GM19328 (cell line): ENCODE data around the gene LAMP2.

Experiments
- ATAC-seq: cut with Tn5 transposase; IDR thresholded peaks from one replicate; pipeline ENCODE4 v1.9.1; 2021; ENCODE audit warnings: mild to moderate bottlenecking, moderate library complexity; ENCODE audit not compliant: unreplicated experiment

Gene LAMP2

DNA sequence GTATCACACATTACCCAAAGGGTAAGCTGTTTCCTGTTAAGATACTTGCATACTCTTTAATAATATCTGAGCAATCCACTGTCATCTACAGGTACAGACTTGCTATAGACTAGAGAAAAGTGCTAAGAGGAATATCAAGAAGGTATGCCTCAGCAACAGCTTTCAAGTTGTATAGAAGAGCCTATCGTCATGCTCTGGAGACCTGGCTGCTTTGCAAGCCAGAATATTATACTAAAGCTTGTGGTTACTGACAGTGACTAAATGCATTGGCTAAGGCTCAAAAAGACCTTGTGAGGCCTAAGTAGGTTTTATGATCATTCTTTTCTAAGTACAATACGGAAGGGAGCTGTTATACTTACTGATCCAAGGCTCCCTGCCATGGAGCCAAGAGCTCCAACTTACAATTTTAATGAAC is 11.3 kb downstream of the LAMP2 start:
- ATAC-seq = peak; percentile 79

DNA sequence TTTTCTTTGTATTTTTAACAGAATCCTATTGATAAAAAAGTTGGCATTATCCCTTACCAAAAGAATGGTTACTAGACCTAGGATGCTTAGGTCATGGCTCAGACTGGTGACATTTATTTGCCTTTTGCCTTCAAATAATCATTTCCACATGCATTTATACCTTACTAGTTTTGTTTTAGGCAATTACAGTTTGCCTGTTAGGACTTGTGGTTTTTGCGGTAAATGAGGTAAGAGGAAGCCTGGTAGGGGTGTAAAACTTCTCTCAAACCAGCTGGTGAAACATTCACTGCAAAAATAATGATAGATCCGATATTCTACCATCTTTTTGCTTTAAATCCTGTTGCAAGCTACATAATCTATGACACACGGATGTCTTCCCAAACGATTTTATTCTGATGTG is 12.1 kb downstream of the LAMP2 start:
- ATAC-seq = no peak

DNA sequence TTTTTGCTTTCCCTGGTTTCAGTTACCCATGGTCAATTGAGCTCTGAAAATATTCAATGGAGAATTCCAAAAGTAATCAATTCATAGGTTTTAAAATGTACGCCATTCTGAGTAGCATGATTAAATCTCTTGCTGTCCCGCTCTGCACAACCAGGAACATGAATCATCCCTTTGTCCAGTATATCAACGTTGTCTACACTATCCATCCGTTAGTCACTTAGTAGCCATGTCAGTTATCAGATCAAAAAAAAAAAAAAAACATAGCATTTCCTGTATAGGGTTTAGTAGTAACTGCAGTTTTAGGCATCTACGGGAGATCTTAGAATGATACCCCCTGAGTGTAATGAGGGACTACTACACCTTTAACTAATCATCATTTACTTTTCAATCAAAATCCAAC is 15.1 kb downstream of the LAMP2 start:
- no peak for ATAC-seq

DNA sequence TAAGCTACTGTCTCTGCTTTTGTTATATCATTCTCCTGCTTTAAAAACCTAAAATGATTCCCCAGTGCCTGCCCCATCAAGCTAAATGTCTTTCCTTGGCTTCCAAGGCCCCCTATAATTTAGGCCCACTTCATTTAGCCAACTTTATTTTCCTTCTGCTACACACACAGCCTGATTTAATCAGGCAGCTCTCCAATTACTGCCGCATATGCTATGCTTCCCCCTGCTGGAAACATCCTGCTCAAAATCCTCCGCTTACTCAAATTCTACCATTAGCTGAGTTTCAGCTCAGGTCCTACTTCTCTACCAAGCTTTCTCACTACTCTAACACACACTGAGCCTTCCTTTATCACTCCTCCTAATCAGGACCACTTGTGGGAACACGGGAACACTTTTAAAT is 17.0 kb downstream of the LAMP2 start:
- ATAC-seq = no peak

DNA sequence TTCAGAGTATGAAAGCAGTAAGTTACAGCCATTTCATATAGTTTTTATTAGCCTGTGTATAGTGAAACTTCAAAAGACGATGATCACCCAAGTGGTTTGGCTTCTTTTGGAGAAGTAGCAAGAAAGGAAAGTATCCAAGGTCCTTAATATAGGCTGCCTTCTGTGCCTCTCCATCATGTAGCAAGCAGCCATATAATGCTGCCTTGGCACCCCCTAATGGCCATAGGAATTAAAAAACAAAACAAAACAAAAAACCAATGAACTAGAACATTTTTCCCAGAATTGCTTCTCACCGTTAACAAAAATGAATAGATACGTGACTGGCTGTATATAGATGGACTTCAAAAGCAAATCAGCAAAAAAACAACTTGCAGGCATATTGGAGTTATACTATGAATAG is 18.9 kb downstream of the LAMP2 start:
- ATAC-seq = no peak

DNA sequence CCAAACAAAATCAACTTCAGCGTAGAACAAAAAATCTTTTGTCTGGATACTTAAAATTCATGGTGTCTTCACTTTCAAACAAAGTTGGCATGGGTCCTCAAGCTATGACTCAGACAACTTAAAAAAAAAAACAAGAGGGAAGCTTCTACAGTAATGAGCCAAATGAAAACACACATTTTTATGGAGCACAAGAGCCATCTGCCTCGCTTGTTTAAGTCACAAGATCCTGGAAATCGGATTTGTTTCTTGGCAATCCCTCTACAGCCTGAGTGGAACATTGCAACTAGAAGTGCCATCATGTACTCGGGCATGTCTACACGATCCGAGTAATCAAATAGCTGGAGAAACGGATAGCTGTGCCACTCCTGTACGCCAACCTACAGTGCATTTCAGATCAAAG is 22.6 kb downstream of the LAMP2 start:
- no peak for ATAC-seq

DNA sequence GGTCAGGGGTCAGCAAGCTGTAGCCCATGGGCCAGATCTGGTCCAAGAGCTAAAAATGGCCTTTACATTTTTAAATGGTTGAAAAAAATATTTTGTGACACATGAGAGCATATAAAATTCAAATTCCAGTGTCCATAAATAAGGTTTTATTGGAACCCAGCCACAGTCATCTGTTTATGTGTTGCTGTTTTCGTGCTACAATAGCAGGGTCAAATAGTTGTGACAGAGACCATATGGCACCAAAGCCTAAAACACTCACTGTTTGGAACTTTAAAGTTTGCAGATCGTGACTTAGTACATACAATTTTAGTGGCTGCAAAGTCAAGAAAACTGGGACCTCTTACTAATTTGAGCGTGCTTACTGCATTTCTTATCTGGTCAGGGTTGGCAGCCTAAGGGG is 29.2 kb downstream of the LAMP2 start:
- no peak for ATAC-seq

DNA sequence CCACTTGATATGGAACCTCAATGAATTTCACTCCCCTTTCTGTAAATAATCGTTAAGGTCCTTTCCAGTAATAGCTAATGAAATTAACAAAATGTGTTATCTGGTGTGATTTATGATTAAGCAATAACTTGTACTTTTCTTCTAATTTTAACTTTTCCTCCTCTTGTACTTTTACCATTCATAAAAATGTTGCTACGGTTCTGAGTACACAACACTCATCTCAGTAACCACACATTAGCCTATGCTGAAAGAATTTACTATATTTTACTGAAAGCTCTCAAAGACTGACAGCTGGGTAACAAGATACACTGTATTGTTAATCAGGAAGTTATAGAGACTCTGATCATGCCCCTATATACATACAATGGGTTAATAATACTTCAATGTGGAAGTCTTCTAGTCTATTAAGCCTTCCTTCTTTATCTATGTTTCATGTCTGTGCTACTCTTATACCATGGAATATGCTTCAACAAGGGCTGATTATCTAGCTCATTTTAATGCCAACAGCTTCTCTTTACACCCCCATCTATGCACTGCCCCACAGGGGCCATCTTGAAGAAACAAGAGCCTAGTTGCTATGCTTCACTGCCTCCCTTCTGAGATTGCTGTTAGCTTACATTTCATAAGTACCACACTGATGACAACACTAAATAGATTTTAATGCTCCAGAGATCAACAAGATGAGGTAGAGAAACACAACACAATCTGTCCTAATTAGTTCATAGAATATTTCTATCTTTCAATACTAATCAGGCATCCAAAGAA is 39.1 kb downstream of the LAMP2 start:
- no peak for ATAC-seq

DNA sequence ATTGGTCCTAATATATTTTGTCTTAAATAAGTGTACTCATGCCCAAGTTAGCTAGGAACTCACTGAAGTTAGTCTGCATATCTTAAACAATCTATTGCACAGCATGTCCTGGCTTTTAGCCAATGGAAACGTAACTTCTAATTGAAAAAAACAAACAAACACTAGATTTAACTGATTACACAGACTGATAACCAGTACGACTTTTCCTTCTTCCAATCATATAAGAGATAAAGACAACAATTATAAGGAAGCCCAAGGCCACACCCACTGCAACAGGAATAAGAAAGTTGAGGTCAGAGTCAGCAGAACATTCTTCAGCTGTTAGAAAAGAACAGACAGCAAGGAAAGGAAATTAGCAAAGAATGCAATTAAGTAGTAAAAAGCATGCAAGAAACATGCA is 40.8 kb downstream of the LAMP2 start:
- no peak for ATAC-seq

DNA sequence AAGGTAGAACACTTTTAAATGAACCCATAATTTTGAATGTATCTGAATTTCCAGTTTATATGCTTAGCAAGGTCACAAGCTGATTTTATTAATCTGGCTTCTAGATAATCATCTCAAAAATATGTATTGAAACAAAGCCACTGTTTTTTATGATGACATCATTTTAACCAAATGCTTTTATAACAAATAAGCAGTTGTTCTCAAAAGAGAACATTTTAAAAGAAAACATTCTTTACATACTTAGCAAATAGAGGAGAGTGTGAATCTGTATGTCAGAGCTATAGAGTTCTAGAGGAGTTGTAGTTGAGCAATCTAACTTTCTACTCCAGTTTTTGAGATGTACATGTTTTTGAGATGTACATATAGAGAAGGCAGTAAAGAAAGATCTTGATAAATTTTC is 42.5 kb downstream of the LAMP2 start:
- ATAC-seq = no peak

DNA sequence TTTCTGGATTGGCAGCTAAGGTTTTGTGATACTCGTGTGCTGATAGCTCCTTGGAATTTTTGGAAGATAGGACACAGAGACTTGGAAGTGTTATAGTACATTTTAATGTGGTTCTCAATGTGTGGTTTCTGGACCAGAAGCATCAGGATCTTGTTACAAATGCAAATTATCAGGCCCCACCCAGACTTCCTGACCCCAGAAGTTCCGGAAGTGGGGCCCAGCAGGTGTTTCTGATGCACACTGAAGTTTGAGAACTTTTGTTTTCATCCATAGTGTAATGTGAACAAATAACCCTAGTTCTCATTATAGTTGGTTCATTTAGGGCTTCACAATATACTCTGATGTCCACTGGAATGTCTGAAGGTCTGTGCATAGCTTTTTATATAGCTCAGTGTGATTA is 49.6 kb downstream of the LAMP2 start:
- no peak for ATAC-seq

DNA sequence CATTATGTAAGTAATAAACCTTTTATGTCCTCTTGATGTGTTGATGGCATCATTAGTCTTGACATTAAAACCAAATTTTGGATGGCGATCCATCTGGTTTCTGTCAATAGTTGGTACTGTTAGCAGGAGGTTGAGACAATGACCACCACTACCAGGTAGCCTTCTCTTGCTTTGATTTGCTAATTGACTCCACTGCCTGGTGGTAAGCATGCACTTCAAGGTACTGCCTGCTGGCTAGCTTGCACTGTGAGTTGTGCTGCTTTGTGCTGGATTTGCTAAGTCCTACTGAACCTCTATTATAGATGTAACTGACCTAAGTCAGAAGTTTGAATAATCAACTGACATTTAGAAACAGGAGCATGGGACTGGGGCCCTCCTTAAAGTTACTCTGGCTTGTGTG is 60.9 kb downstream of the LAMP2 start:
- no peak for ATAC-seq

DNA sequence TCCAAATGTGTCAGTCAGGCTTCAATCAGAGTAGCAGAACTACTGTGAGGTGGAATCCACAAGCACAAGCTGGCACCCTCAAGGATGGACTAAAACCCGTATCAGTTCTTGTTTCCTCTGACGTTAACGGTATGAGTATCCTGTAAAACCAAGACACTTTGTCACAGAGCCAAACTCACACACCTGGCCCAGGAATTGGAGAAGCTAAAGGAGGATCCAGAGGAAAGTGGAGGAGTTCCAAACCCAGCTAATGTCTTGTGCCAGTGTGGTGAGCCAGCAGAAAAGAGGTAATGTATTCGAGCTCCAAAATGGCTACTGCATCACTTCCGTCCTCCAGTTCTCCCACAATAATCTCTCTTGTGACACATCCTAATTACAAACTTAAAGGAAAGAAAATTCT is 62.5 kb downstream of the LAMP2 start:
- ATAC-seq = no peak

DNA sequence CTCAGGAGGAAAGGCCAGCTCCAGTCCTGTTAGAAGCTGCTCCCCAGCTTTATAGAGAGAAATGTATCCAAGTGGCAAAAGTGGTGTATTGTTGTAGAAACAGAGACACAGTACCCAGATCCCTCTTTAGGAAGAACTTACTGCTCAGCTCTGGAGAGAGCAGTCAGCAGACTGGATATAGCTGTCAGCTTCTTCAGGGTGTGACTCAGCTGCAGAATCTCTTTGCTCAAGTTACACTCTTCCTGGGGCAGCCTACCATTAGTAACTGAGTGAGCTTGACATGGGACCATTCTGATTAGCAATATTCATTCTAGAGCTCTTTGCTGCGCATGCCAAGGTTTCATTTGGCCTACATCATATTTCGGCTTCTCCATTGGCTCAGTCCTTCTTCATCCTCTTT is 66.7 kb downstream of the LAMP2 start:
- no peak for ATAC-seq

DNA sequence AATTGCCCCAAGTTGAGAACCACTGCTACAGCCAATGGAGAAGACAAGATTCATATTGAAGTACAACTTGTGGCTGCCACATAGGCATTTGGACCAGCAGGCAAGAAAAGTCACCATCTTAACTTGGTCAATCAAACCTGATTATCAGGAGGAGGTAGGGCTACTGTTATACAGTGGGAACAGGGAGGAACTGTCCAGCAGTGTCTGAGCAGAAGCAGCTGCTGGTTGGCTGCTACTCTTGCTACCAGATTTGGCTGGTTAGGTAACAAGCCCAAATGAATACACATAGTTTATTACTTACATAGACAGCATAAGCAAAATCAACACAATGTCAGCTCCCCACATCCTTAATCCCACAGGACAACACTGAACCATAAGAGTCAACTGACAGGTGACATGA is 67.8 kb downstream of the LAMP2 start:
- ATAC-seq = no peak

DNA sequence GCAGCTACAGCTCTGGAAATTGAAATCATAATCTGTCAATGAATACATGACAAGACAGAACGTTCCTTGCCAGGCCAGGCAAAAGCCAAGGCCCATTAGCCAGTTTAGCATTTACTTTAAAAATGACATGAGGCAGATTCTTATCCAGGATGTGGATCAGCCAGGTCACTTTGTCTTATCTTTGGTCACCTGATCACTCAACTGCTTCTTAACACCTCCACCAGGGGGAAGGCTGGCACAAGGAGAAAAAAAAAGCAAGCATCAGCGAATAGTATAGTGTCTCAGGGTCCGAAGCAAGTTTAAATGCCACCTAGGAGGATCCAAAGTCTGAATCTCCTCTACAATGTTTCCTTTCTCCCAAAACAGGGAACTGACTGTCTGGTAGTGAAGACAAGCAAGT is 88.4 kb downstream of the LAMP2 start:
- ATAC-seq = no peak

DNA sequence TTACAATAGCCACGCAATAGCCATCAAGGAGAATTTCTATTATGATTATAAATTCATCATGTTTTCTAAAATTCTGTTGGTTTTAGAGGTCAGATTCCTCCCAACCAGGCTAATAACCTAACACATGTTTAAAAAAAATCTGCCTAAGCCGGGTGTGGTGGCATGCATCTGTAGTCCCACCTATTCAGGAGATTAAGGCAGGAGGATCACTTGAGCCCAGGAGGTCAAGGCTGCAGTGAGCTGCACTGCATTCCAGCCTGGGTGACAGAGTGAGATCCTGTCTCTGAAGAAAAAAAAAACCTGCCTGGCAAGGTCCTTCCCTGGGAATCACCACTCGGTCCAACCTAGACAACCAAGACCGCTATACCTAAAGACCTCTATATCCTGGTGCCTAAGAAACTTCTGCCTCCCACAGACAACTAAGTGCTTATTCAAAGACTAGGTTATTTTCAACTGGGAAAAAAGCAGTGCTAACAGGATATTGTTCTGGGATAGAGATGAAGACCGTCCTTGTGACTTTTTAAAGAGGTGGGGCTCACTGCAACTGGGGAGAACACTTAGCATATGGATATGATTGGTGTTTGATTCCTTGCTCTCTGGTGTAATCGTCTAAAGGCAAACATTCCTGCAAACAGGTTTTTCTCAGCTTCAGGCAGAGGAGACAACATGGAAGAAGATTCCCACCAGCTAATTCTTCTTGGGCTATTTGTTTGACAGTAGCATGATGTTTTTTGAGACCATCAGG is 89.0 kb downstream of the LAMP2 start:
- ATAC-seq = no peak

DNA sequence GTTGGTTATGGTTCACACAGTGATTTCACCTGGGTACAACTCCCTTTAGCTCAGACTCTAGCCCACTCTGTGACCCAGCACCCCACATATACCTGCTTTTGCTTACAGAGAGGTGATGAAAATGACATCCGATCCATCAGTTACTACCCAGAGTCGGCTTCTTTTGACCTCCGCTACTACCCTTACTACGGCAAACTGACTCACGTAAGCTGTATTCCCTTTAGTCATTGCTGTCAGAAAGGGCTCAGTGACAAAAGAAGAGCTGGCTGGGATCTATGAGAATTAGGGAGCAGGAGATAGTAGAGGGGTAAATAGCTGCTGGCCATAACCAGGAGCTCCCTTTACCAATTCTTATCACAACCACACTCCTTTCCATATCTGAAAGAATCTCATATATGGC is 90.5 kb downstream of the LAMP2 start:
- ATAC-seq = no peak
